ENCODE results near the gene ATP2C2. TPM values are rescaled to one million over a fixed set of nuclear protein-coding genes. Genes with fewer than 3 reads are reported as not detected.
A peak's percentile ranks its signal among the peaks of the same experiment; 100 is the strongest.

ATP2C2 gene
- total RNA-seq, 4 donors from 2014 or later = 12.9 to 26.9 (median 18.6) TPM

GRCh38 chr16:84485255-84486010 lies 117.1 kb downstream of the ATP2C2 start:
- WGBS, 2 donors = 92 to 97% methylated on average over 16 of the region's 16 CpGs
- intact Hi-C loops (cut with DNase I) = loop anchor here (2.0 to 10.0 kb wide), 3 partner anchors 209 to 401 kb away; partner anchors contain the start of gene ADAD2

DNA sequence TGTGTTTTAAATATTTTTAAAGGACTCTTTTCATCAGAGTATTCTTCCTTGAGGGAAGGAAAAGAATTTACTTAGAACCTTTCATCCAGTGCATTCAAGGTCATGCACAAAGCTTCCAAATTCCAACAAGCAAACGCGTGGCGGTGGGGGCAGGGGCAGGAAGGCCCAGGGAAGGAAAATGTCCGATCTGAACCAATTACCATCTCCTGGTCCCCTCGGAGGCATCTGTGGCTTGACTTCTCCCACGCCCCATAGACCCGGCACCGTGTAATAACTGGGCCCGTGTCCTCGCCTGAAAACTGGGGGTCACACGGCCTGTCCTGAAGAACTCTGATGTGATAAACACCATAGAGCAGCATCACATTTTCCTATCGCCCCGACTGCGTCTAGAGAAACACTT lies 117.8 kb downstream of the ATP2C2 start:
- H3K4me1 ChIP-seq = no peaks in the 10 kb centered on the region
- H3K4me3 ChIP-seq (replicated peaks in 1 of 3) = no peak overlapping the region
- 88 to 95% methylated on average over 14 of the region's 14 CpGs for WGBS, 2 donors
- no peak for DNase-seq
- no peak overlapping the region for H3K27ac ChIP-seq
- intact Hi-C loops (cut with DNase I) = loop anchor here (10.0 kb wide), 2 partner anchors 291 to 401 kb away; partner anchors contain the start of gene ADAD2
- no peak for TF ChIP-seq POLR2A (IDR thresholded peaks at IDR 0.05)
- TF ChIP-seq, protein P1, sequence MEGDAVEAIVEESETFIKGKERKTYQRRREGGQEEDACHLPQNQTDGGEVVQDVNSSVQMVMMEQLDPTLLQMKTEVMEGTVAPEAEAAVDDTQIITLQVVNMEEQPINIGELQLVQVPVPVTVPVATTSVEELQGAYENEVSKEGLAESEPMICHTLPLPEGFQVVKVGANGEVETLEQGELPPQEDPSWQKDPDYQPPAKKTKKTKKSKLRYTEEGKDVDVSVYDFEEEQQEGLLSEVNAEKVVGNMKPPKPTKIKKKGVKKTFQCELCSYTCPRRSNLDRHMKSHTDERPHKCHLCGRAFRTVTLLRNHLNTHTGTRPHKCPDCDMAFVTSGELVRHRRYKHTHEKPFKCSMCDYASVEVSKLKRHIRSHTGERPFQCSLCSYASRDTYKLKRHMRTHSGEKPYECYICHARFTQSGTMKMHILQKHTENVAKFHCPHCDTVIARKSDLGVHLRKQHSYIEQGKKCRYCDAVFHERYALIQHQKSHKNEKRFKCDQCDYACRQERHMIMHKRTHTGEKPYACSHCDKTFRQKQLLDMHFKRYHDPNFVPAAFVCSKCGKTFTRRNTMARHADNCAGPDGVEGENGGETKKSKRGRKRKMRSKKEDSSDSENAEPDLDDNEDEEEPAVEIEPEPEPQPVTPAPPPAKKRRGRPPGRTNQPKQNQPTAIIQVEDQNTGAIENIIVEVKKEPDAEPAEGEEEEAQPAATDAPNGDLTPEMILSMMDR (IDR thresholded peaks at IDR 0.05) = no peak
- no peaks in the 10 kb centered on the region for H3K9me3 ChIP-seq
- no peaks in the 10 kb centered on the region for H3K27me3 ChIP-seq
- peaks cover 0 to 15% of the 10 kb centered on the region in 2 donors for H3K36me3 ChIP-seq

More at GRCh38 chr16:84485255-84486010, 117.1 kb downstream of the ATP2C2 start:
- Histone ChIP-seq H3K9me3 (no peaks in the 10 kb centered on the region), H3K27me3 (no peaks in the 10 kb centered on the region), H3K27ac (no peak overlapping the region), H3K36me3 (peaks cover 0 to 15% of the 10 kb centered on the region in 2 donors), H3K4me3 (replicated peaks in 1 of 3) (no peak overlapping the region), H3K4me1 (no peaks in the 10 kb centered on the region)
- DNase-seq = no peak
- TF ChIP-seq, protein P1 (IDR thresholded peaks at IDR 0.05) = no peak
- TF ChIP-seq POLR2A (IDR thresholded peaks at IDR 0.05) = no peak

GRCh38 chr16:84486551-84487235 lies 118.4 kb downstream of the ATP2C2 start:
- H3K4me1 ChIP-seq = no peaks in the 10 kb centered on the region
- TF ChIP-seq, protein P1 (IDR thresholded peaks at IDR 0.05) = no peak
- no peak for TF ChIP-seq POLR2A (IDR thresholded peaks at IDR 0.05)
- H3K27me3 ChIP-seq = no peaks in the 10 kb centered on the region
- intact Hi-C loops (cut with DNase I) = loop anchor here (10.0 kb wide), 2 partner anchors 292 to 402 kb away; partner anchors contain the start of gene ADAD2
- H3K36me3 ChIP-seq = peaks cover 0 to 15% of the 10 kb centered on the region in 2 donors
- no peaks in the 10 kb centered on the region for H3K9me3 ChIP-seq
- 91 to 93% methylated on average over 15 to 17 of the region's 17 CpGs for whole genome bisulfite sequencing, 2 donors
- DNase-seq = no peak
- H3K4me3 ChIP-seq (replicated peaks in 1 of 3) = no peak overlapping the region
- H3K27ac ChIP-seq = no peak overlapping the region

DNA sequence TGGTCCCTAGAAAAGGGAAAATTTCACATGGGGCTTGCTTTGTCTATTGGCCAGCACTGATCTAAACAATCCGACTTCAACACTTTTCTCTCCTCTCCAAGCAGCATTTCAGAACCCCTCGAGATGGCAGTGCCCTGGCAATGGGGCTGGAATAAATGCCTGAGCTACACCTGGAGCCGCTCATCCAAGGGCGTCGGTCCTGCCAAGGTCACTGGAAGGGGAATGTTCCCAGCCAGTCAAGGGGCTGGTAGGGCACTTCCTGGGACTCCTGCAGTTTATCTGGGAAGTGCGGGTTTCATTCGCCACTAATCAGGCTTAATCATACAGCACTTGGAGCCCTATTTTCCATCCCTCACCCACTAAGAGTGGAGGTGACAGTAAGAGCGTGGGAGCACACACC lies 119.0 kb downstream of the ATP2C2 start:
- TF ChIP-seq POLR2A (IDR thresholded peaks at IDR 0.05) = no peak
- TF ChIP-seq, protein P1 (IDR thresholded peaks at IDR 0.05) = no peak
- 84 to 90% methylated on average over 8 of the region's 8 CpGs for WGBS, 2 donors
- peak in 1 of 2 donors; percentile 29 for DNase-seq
- intact Hi-C loops (cut with DNase I) = loop anchor here (10.0 kb wide), 2 partner anchors 293 to 403 kb away; partner anchors contain the start of gene ADAD2
- Histone ChIP-seq H3K9me3 (no peaks in the 10 kb centered on the region), H3K36me3 (peaks cover 0 to 15% of the 10 kb centered on the region in 2 donors), H3K4me3 (replicated peaks in 1 of 3) (no peak overlapping the region), H3K27ac (no peak overlapping the region), H3K27me3 (no peaks in the 10 kb centered on the region), H3K4me1 (no peaks in the 10 kb centered on the region)
